Heart right ventricle (tissue), 16 donors: ENCODE measurements around the gene NRXN3. TPM values are rescaled to one million over a fixed set of nuclear protein-coding genes. Genes with fewer than 3 reads are reported as not detected.

Experiments used
- ATAC-seq, 8 donors: fragments of 200-7000 bp; cut with Tn5 transposase; one replicate each; pipeline ENCODE4 v1.9.1; 2020; ENCODE audit warnings: mild to moderate bottlenecking in 8 of 8, moderate library complexity in 8 of 8, moderate number of reproducible peaks in 1 of 8
- DNase-seq, 2 donors: peaks; one replicate each; pipeline ENCODE4 v3.0.0-alpha.2; 2020
- H3K27ac ChIP-seq, 10 donors: fragments of 200-600 bp; sonication (generic) in 2 of 10; one replicate each; pipeline versions ENCODE4 v1.5.0 to v1.8.0; 2020 to 2022; ENCODE audit warnings: mild to moderate bottlenecking in 3 of 10
- H3K27me3 ChIP-seq, 7 donors: fragments of 200-600 bp; one replicate each; pipeline ENCODE4 v1.8.0; 2021 to 2022; ENCODE audit warnings: mild to moderate bottlenecking in 2 of 7
- H3K36me3 ChIP-seq, 9 donors: fragments of 200-600 bp; sonication (generic) in 1 of 9; one replicate each; pipeline versions ENCODE4 v1.5.0 to v1.8.0; 2020 to 2022; ENCODE audit warnings: mild to moderate bottlenecking in 2 of 9
- H3K4me1 ChIP-seq, 9 donors: fragments of 200-600 bp; sonication (generic) in 1 of 9; one replicate each; pipeline versions ENCODE4 v1.5.0 to v1.8.0; 2020 to 2022; ENCODE audit warnings: mild to moderate bottlenecking in 4 of 9
- H3K4me3 ChIP-seq, 10 donors: fragments of 200-600 bp; sonication (generic) in 2 of 10; one replicate each; pipeline versions ENCODE4 v1.5.0 to v1.8.0; 2020 to 2022; ENCODE audit warnings: mild to moderate bottlenecking in 7 of 10, moderate library complexity in 2 of 10
- H3K9me3 ChIP-seq, 11 donors: fragments of 200-600 bp in 10 of 11; sonication (generic) in 2 of 11; one replicate each; pipeline versions ENCODE4 v1.5.0 to v1.8.0; 2013 to 2022; ENCODE audit warnings: mild to moderate bottlenecking in 2 of 11, control low read depth in 1 of 11, moderate library complexity in 1 of 11
- WGBS, 2 donors: extraction: QIAGEN DNeasy Blood & Tissue Kit; methylation state at CpG; one replicate each; pipeline ENCODE4 v1.1.7; 2013; ENCODE audit warnings: inconsistent platforms in 1 of 2; 5-methylcytosine and 5-hydroxymethylcytosine counted together
- intact Hi-C, 10 donors: fragments of 100-400 bp; cut with DNase I; formaldehyde crosslinking; loops; one replicate each; pipeline versions ENCODE4 v1.11.1 to v1.14.2; 2022
- polyA plus RNA-seq, 2 donors: library from polyadenylated mRNA; stranded (reverse); fragments of 200-250 nt; gene quantifications; one replicate each; pipeline ENCODE4 v1.2.3, GENCODE V29; 2013
- total RNA-seq, 10 donors: library from RNA; stranded (reverse); fragmentation: NEBNext Ultra II Directional in 3 of 10; extraction: Animal tissue kit (Norgen Biotek cat#: 25700) in 3 of 10; gene quantifications; one replicate each; pipeline versions ENCODE4 v1.2.1 to v1.2.4, GENCODE V29; 2021 to 2023
- TF ChIP-seq, protein P1 (sequence below), 9 donors: fragments of 200-600 bp; sonication (generic) in 2 of 9; IDR thresholded peaks; one replicate each; pipeline versions ENCODE4 v1.5.0 to v1.8.0; 2021 to 2022; ENCODE audit warnings: antibody characterized with exemption in 9 of 9, mild to moderate bottlenecking in 5 of 9, moderate library complexity in 1 of 9
- donor health status: Arrhythmogenic right ventricular cardiomyopathy.
- donor health status: ischemic (EF 13 %, LVEDD 7.1; RV severe dilation, severe dysfunction).
- donor health status: healthy with polysubstance abuse.
- donor health status: DM: no; HTN: yes; CAD: no.
- donor health status: DM: no; HTN: no; CAD: no.
- donor health status: ischemic (EF 25% LVEDD 6.9; RV normal size, moderate dysfunction).
- donor health status: ischemic (EF 25% LVEDD 5.7; RV mildly dilated, moderate dysfunction).
- donor health status: healthy.
- donor health status: DM: yes; HTN: yes; CAD: no.
- donor health status: Ischemic cardiomyopathy.
- donor health status: ischemic (EF 35%, LVEDD 5.7; RV mildly dilated, moderate dysfunction).
- donor health status: nonischemic (EF 11% LVEDD 7.7; RV severe dilation, severe dysfunction).
- donor health status: DM: yes; HTN: yes; CAD: no.
- donor health status: PGD.
- donor health status: ischemic (EF 29% LVEDD 5.4; RV normal size, mild dysfunction).
- donor health status: nonischemic (EF 23%, LVEDD 6.1; RV moderate dilation, normal function).

NRXN3 gene
- total and polyA plus RNA-seq, 12 donors = 0.23 to 1.8 (median 0.87) TPM

DNA sequence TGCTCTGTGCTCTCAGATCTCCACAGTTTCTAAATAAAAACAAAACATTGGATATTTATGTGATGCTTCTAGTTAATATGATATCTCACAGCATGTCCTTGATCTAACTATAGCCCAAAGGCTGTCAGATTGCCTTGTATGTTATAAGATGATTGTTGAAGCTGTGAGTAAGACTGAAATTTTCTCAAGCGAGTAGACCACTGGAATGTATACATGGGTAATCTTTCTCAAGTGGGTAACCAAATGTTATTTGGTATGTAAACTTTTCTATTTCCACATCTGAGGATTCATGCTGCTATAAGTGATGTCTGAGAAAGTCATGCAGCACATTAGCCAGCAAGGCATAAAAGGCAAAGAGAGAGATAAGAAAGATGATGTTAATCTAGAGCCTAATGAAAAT lies 886.7 kb downstream of the NRXN3 start:
- no peak overlapping the region for H3K27ac ChIP-seq
- TF ChIP-seq, protein P1, sequence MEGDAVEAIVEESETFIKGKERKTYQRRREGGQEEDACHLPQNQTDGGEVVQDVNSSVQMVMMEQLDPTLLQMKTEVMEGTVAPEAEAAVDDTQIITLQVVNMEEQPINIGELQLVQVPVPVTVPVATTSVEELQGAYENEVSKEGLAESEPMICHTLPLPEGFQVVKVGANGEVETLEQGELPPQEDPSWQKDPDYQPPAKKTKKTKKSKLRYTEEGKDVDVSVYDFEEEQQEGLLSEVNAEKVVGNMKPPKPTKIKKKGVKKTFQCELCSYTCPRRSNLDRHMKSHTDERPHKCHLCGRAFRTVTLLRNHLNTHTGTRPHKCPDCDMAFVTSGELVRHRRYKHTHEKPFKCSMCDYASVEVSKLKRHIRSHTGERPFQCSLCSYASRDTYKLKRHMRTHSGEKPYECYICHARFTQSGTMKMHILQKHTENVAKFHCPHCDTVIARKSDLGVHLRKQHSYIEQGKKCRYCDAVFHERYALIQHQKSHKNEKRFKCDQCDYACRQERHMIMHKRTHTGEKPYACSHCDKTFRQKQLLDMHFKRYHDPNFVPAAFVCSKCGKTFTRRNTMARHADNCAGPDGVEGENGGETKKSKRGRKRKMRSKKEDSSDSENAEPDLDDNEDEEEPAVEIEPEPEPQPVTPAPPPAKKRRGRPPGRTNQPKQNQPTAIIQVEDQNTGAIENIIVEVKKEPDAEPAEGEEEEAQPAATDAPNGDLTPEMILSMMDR (IDR thresholded peaks at IDR 0.05) = no peak
- H3K27me3 ChIP-seq = peaks cover 0 to 3% (median 0%) of the 10 kb centered on the region in 7 donors
- WGBS, 2 donors = 78% methylated on average over 1 of the region's 1 CpG
- no peaks in the 10 kb centered on the region for H3K9me3 ChIP-seq
- H3K4me3 ChIP-seq = no peak overlapping the region
- ATAC-seq = no peak
- H3K4me1 ChIP-seq = no peaks in the 10 kb centered on the region
- H3K36me3 ChIP-seq = no peaks in the 10 kb centered on the region
- DNase-seq = no peak
- intact Hi-C loops = no loop called here

DNA sequence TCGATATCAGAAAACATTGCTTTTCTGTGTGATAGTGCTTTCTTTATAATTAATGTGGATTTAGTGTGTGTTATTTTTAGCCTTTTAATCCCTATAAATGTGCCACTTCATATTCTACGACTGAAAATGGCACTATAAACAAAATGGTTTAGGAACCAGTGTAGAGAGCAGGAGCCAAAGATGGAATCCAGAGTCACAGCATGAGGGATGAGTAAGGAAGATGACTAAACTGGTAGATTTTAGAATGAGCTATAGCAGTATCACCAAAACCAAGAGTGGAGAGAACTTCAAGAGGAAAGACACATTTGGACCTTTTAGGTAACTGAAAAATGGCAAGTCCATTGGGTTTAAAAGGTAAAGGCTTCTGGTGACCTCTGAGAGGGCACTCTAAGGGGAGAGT lies 887.2 kb downstream of the NRXN3 start:
- ATAC-seq (no peak), DNase-seq (no peak)
- TF ChIP-seq, protein P1 (IDR thresholded peaks at IDR 0.05) = no peak
- Histone ChIP-seq H3K36me3 (no peaks in the 10 kb centered on the region), H3K27ac (no peak overlapping the region), H3K4me1 (no peaks in the 10 kb centered on the region), H3K4me3 (no peak overlapping the region), H3K9me3 (no peaks in the 10 kb centered on the region), H3K27me3 (peaks cover 0 to 3% (median 0%) of the 10 kb centered on the region in 7 donors)
- WGBS, 2 donors = 84 to 85% methylated on average over 2 of the region's 2 CpGs
- intact Hi-C loops = no loop called here

GRCh38 chr14:79062226-79062625 lies 892.1 kb downstream of the NRXN3 start:
- 58% methylated on average over 3 of the region's 3 CpGs for WGBS, 2 donors
- ATAC-seq = no peak
- intact Hi-C loops = no loop called here
- Histone ChIP-seq H3K27me3 (peaks cover 0 to 3% (median 0%) of the 10 kb centered on the region in 7 donors), H3K4me1 (no peaks in the 10 kb centered on the region), H3K27ac (no peak overlapping the region), H3K4me3 (no peak overlapping the region), H3K36me3 (no peaks in the 10 kb centered on the region), H3K9me3 (peaks cover 0 to 13% (median 0%) of the 10 kb centered on the region in 11 donors)
- TF ChIP-seq, protein P1 (IDR thresholded peaks at IDR 0.05) = no peak
- DNase-seq = no peak

GRCh38 chr14:79064214-79064613 lies 894.0 kb downstream of the NRXN3 start:
- Histone ChIP-seq H3K27me3 (peaks cover 0 to 3% (median 0%) of the 10 kb centered on the region in 7 donors), H3K9me3 (peaks cover 0 to 13% (median 0%) of the 10 kb centered on the region in 11 donors), H3K4me1 (no peaks in the 10 kb centered on the region), H3K36me3 (no peaks in the 10 kb centered on the region), H3K27ac (no peak overlapping the region), H3K4me3 (no peak overlapping the region)
- TF ChIP-seq, protein P1 (IDR thresholded peaks at IDR 0.05) = no peak
- peak in 1 of 8 donors; percentile 46 for ATAC-seq
- no peak for DNase-seq
- WGBS, 2 donors = 67 to 72% methylated on average over 2 of the region's 2 CpGs
- intact Hi-C loops = no loop called here
